Keratinocyte (primary cell): Measurements from ENCODE around the gene HYAL3.

ENCODE experiments used
- EZH2 ChIP-seq: IDR thresholded peaks from one replicate; pipeline ENCODE4 v1.6.1; 2012; ENCODE audit warnings: inconsistent platforms, mild to moderate bottlenecking, low read length, moderate library complexity
- TF ChIP-seq, protein P1 (sequence below), 3 experiments: IDR thresholded peaks in 1 of 3; conservative IDR thresholded peaks in 1 of 3; optimal IDR thresholded peaks in 1 of 3; 2 replicates in 2 of 3; 3 replicates in 1 of 3; pipeline versions ENCODE3 to v1.5.1; 2011; ENCODE audit warnings: low read length in 3 of 3, mild to moderate bottlenecking in 3 of 3, moderate library complexity in 2 of 3, control low read depth in 1 of 3, inconsistent platforms in 1 of 3; ENCODE audit not compliant: insufficient read depth in 2 of 3; ENCODE audit errors: extremely low read depth in 1 of 3

DNA sequence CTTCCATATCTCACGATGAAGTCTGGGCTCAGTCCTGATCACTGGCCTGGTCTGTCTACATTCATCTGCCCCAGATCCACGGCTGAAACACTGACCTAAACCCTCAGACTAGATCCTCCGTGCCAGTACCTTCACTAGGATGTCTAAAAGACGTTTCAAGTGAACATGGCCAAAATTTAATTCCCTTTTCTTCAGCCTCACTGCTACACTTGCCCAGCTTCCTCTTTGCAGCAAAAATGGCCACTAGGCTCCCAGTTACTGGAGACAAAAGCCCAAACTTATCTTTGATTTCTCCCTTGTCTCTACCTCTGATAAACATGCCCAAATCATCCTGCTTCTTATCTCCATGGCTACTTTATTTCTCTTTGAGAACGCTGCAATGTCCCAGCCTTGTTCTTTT lies 39.8 kb upstream of the HYAL3 start:
- TF ChIP-seq, protein P1, sequence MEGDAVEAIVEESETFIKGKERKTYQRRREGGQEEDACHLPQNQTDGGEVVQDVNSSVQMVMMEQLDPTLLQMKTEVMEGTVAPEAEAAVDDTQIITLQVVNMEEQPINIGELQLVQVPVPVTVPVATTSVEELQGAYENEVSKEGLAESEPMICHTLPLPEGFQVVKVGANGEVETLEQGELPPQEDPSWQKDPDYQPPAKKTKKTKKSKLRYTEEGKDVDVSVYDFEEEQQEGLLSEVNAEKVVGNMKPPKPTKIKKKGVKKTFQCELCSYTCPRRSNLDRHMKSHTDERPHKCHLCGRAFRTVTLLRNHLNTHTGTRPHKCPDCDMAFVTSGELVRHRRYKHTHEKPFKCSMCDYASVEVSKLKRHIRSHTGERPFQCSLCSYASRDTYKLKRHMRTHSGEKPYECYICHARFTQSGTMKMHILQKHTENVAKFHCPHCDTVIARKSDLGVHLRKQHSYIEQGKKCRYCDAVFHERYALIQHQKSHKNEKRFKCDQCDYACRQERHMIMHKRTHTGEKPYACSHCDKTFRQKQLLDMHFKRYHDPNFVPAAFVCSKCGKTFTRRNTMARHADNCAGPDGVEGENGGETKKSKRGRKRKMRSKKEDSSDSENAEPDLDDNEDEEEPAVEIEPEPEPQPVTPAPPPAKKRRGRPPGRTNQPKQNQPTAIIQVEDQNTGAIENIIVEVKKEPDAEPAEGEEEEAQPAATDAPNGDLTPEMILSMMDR (optimal IDR thresholded peaks at IDR 0.05 in 1 of 3, IDR thresholded peaks at IDR 0.05 in 1 of 3, conservative IDR thresholded peaks at IDR 0.05 in 1 of 3; ENCODE audit: extremely low read depth in 1 of 3, insufficient read depth in 2 of 3, low read length in 3 of 3) = no peak
- TF ChIP-seq EZH2 = no peak
